Right ventricle myocardium superior (tissue), 1 donor: Measurements from ENCODE around the gene AMER2. TPM values are rescaled to one million over a fixed set of nuclear protein-coding genes. Genes with fewer than 3 reads are reported as not detected.

ENCODE experiments used
- ATAC-seq: fragments of 200-7000 bp; cut with Tn5 transposase; one replicate; pipeline ENCODE4 v1.9.1; 2020; ENCODE audit warnings: mild to moderate bottlenecking; ENCODE audit not compliant: poor library complexity
- DNase-seq: peaks from one replicate; pipeline ENCODE4 v3.0.0-alpha.2; 2020
- intact Hi-C: fragments of 100-400 bp; cut with DNase I; formaldehyde crosslinking; loops from one replicate; pipeline ENCODE4 v1.11.2; 2022
- total RNA-seq: library from RNA; stranded (reverse); fragmentation: NEBNext Ultra II Directional; extraction: Animal tissue kit (Norgen Biotek cat#: 25700); gene quantifications from one replicate; pipeline ENCODE4 v1.2.1, GENCODE V29; 2021
- donor health status: DM: no; HTN: yes; CAD: no; lungs with severe emphysema.

Gene AMER2
- total RNA-seq, 1 donor from 2014 or later = not detected

- no peak for ATAC-seq
- no peak for DNase-seq
- intact Hi-C loops = no loop called here
These were observed 18.2 kb upstream of the AMER2 start for GRCh38 chr13:25190256-25190655.

DNA sequence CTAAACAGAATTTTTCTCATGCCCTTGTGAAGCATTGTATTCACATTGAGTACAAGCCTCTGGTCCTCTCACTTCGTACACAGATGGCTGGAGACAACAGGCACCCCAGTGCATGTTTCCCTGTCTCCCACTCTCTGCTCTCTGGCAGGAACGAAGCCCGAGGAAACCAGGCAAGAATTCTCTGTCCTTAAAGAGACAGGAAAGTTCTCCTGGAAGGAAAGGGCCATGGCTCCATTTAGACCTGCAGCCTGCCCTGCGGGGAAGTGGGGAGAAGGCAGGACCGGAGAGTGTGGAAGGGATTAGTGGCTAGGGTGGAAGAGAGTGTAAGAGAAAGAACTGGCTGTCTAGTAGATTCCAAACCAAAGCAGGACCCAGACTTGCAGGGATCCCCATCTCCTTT is 15.5 kb upstream of the AMER2 start:
- DNase-seq = no peak
- no peak for ATAC-seq
- intact Hi-C loops = no loop called here

DNA sequence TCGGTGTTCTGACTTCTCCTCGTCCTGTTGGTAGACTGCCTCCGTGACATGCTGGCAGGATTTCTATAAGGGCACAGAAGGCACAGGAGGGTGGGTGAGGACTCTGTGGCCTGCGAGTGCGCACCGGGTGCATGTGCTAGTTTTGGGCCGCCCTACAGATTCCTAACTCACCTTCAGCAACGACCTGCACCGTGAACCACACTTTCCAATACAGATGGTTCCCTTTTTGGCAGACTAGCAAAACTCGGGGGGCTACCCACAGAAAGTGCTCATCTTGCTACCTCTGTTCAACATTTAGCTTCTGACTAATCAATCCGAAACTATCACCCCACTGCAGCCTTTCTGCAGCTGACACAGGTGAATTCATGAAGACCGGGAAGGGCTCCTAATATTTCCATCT is 14.1 kb upstream of the AMER2 start:
- no peak for DNase-seq
- intact Hi-C loops = no loop called here
- ATAC-seq = no peak

DNA sequence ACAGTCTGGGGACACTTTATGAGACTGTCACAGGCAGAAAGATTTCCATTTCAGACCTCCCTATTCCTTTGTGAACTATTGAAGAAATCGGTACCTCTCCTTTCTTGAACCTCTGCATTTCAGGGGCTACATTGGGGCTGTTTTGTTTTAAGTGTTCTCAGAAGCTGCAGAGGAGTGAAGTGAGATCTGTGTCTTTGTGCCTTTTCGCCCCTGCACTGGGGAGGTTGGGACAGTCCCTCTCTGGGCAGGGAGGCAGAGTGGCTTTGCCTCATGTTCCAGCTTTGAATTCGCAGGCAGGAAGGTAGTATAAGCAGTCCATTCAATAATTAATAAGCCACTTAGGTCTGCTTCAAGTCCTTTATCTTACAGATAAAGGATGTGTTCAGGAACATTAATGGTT is 9.5 kb upstream of the AMER2 start:
- intact Hi-C loops = no loop called here
- DNase-seq = no peak
- ATAC-seq = no peak

GRCh38 chr13:25180775-25181537 is 8.9 kb upstream of the AMER2 start:
- ATAC-seq = no peak
- intact Hi-C loops = no loop called here
- DNase-seq = no peak

- DNase-seq = no peak
- intact Hi-C loops = no loop called here
- no peak for ATAC-seq
These were observed 8.0 kb upstream of the AMER2 start for GRCh38 chr13:25179832-25180774.

DNA sequence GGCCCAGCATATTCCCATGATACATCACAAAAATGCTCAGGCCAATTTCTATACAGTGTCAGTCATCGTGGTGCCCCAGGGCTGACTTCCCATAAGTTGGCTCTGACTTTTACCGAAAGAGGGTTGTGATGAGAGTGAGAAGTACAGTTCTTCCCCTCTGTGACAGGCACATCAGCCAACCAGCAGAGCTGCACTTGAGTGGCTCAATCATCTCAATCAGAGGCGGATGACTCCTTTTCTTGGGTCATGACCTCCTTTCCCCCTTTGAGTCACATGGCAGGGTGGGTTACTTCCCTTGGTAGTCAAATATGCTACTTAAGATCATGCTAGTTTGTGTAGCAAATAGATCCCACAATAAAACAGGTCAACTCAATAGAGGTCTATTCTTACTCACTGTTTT is 6.9 kb upstream of the AMER2 start:
- ATAC-seq (no peak), DNase-seq (no peak)
- intact Hi-C loops = no loop called here

DNA sequence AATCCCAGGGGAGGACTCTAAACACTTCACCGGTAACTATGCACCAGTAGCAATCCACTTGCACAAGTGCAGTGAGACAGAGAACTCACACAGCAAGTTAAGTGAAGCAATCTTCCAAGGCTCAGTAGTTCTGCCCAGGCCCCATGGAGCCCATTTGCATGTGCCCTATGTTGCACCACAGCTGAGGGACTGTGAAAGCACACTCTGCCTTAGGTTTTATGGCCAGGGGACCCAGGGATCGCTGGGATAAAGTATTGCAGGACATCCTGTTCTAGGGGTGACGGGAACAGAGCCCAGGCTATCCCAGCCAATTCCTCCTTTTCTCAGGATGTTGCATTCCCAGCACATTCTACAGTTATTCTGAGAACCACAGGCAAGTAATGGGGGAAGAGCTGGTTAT is 6.0 kb upstream of the AMER2 start:
- DNase-seq (no peak), ATAC-seq (no peak)
- intact Hi-C loops = no loop called here

DNA sequence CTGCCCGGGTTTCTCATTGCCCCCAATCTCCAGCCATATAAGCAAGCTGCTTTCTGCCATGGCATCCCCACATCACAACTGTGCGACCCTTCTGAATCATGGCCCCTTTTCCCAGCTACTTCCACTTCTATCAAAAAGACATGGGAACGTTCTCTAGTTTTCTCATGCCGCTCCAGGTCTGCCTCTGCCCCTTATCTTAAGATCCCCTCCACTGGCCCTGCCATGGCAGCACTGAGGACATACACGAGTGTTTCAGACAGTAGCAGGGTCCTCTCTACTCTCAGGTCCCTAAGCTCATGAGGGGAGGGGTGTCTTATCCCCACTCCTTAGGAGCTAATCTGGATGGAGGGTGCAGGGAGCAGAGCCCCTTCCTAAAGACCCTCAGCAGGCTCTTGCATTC is 5.5 kb upstream of the AMER2 start:
- intact Hi-C loops = no loop called here
- DNase-seq (no peak), ATAC-seq (no peak)

- intact Hi-C loops = no loop called here
- ATAC-seq (no peak), DNase-seq (no peak)
These were observed 4.9 kb upstream of the AMER2 start for GRCh38 chr13:25177012-25177411.

- DNase-seq (no peak), ATAC-seq (no peak)
- intact Hi-C loops = no loop called here
These were observed 3.3 kb upstream of the AMER2 start for GRCh38 chr13:25175431-25175830.

- no peak for ATAC-seq
- no peak for DNase-seq
These were observed 2.9 kb upstream of the AMER2 start for GRCh38 chr13:25175026-25175425.

DNA sequence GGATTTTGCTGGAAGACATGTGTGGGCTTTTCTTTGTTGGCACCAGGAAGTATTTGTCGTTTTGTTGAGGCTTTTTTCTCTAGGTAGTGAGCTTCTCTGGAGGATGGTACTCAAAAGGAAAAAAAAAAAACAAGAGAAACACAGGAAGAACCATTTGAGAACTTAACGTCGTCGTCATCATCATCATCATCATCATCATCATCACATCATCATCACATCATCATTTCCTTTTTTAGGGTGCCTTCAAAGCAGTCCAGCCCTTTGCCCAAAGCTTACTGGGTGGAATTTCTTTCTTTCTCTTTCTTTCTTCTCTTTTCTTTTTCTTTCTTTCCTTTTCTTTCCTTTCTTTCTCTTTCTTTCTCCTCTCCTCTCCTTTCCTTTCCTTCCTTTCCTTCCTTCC is 2.2 kb upstream of the AMER2 start:
- intact Hi-C loops = no loop called here
- DNase-seq (no peak), ATAC-seq (no peak)

More at GRCh38 chr13:25175026-25175425, 2.9 kb upstream of the AMER2 start:
- intact Hi-C loops = no loop called here

GRCh38 chr13:25172303-25172630 is 179 bp upstream of the AMER2 start:
- intact Hi-C loops = no loop called here
- ATAC-seq (no peak), DNase-seq (no peak)

- intact Hi-C loops = no loop called here
- ATAC-seq = no peak
- no peak for DNase-seq
These were observed 945 bp downstream of the AMER2 start for GRCh38 chr13:25171170-25171516.

- no peak for ATAC-seq
- no peak for DNase-seq
- intact Hi-C loops = no loop called here
These were observed 1.5 kb downstream of the AMER2 start for GRCh38 chr13:25170554-25171111.

GRCh38 chr13:25169951-25170553 is 2.0 kb downstream of the AMER2 start:
- no peak for DNase-seq
- ATAC-seq = no peak
- intact Hi-C loops = no loop called here

- no peak for DNase-seq
- no peak for ATAC-seq
- intact Hi-C loops = no loop called here
These were observed 2.7 kb downstream of the AMER2 start for GRCh38 chr13:25169356-25169755.

GRCh38 chr13:25168790-25169189 is 3.3 kb downstream of the AMER2 start:
- no peak for ATAC-seq

More at GRCh38 chr13:25168790-25169189, 3.3 kb downstream of the AMER2 start:
- intact Hi-C loops = no loop called here
- no peak for DNase-seq
